CD14-positive monocyte (primary cell): ENCODE results near the gene PPIL4. TPM values are rescaled to one million over a fixed set of nuclear protein-coding genes. Genes with fewer than 3 reads are reported as not detected.

Source experiments
- DNase-seq, 3 donors: peaks; one replicate each; pipeline ENCODE4 v3.0.0-alpha.2; 2011 to 2022
- H2AFZ ChIP-seq: 2 replicates; pipeline ENCODE4 v1.6.0; 2012; ENCODE audit warnings: mild to moderate bottlenecking, low read depth, low read length, inconsistent platforms; ENCODE audit not compliant: insufficient read depth, poor library complexity, severe bottlenecking
- H3K27ac ChIP-seq, 2 donors: 1 replicate in 1 of 2; 2 replicates in 1 of 2; pipeline ENCODE4 v1.5.1; 2012 to 2013; ENCODE audit warnings: low read length in 2 of 2, control low read depth in 1 of 2, inconsistent platforms in 1 of 2, low read depth in 1 of 2, mild to moderate bottlenecking in 1 of 2
- H3K27me3 ChIP-seq, 2 donors: one replicate each; pipeline versions ENCODE4 v1.6.0 to v1.6.1; 2011 to 2013; ENCODE audit warnings: low read length in 2 of 2; ENCODE audit not compliant: control insufficient read depth in 2 of 2, insufficient read depth in 2 of 2
- H3K36me3 ChIP-seq, 2 donors: replicated peaks in 1 of 2; 1 replicate in 1 of 2; 2 replicates in 1 of 2; pipeline versions ENCODE4 v1.5.1 to v1.6.1; 2012 to 2013; ENCODE audit warnings: low read length in 2 of 2, control low read depth in 1 of 2, inconsistent platforms in 1 of 2, mild to moderate bottlenecking in 1 of 2; ENCODE audit not compliant: insufficient read depth in 2 of 2, control insufficient read depth in 1 of 2
- H3K4me1 ChIP-seq, 2 donors: 1 replicate in 1 of 2; 2 replicates in 1 of 2; pipeline versions ENCODE4 v1.5.1 to v1.6.1; 2012 to 2013; ENCODE audit warnings: low read length in 2 of 2, control low read depth in 1 of 2, inconsistent platforms in 1 of 2, mild to moderate bottlenecking in 1 of 2, moderate library complexity in 1 of 2; ENCODE audit not compliant: insufficient read depth in 2 of 2, control insufficient read depth in 1 of 2
- H3K4me2 ChIP-seq: replicated peaks from 2 replicates; pipeline ENCODE3; 2012; ENCODE audit warnings: low read length, moderate library complexity, mild to moderate bottlenecking; ENCODE audit not compliant: poor library complexity, severe bottlenecking; ENCODE audit errors: extremely low read depth
- H3K4me3 ChIP-seq, 3 experiments: fragments of 200-600 bp in 1 of 3; sonication (generic) in 1 of 3; replicated peaks in 1 of 3; 1 replicate in 2 of 3; 2 replicates in 1 of 3; pipeline ENCODE4 v1.5.1; 2011 to 2013; ENCODE audit warnings: low read length in 3 of 3, mild to moderate bottlenecking in 3 of 3, control low read depth in 2 of 3, low read depth in 2 of 3, inconsistent platforms in 1 of 3, moderate library complexity in 1 of 3
- H3K79me2 ChIP-seq: 2 replicates; pipeline ENCODE4 v1.6.0; 2012; ENCODE audit warnings: mild to moderate bottlenecking, control low read depth, inconsistent platforms, low read length, moderate library complexity; ENCODE audit not compliant: insufficient read depth
- H3K9ac ChIP-seq: 2 replicates; pipeline ENCODE4 v1.6.0; 2017; ENCODE audit warnings: low read length, mild to moderate bottlenecking; ENCODE audit not compliant: insufficient read depth, poor library complexity, severe bottlenecking
- H3K9me3 ChIP-seq, 2 donors: replicated peaks in 1 of 2; 1 replicate in 1 of 2; 2 replicates in 1 of 2; pipeline versions ENCODE4 v1.5.1 to v1.6.1; 2012 to 2013; ENCODE audit warnings: low read length in 2 of 2, control low read depth in 1 of 2; ENCODE audit not compliant: control insufficient read depth in 1 of 2, insufficient read depth in 1 of 2
- H4K20me1 ChIP-seq: 2 replicates; pipeline ENCODE4 v1.6.0; 2012; ENCODE audit warnings: mild to moderate bottlenecking, low read length, control low read depth, moderate library complexity; ENCODE audit not compliant: insufficient read depth
- H3K27ac Mint-ChIP-seq, 7 donors: one replicate each; pipeline ENCODE4 v1.8.0; 2020; ENCODE audit warnings: mild to moderate bottlenecking in 7 of 7, mixed read lengths in 7 of 7, moderate library complexity in 6 of 7, inconsistent platforms in 2 of 7
- H3K27me3 Mint-ChIP-seq, 3 donors: one replicate each; pipeline ENCODE4 v1.8.0; 2021 to 2022; ENCODE audit warnings: low read depth in 3 of 3, mild to moderate bottlenecking in 3 of 3, mixed read lengths in 3 of 3, moderate library complexity in 3 of 3, inconsistent platforms in 1 of 3
- H3K36me3 Mint-ChIP-seq, 2 donors: one replicate each; pipeline ENCODE4 v1.8.0; 2020; ENCODE audit warnings: mixed read lengths in 2 of 2, inconsistent platforms in 1 of 2, mild to moderate bottlenecking in 1 of 2
- H3K4me1 Mint-ChIP-seq: one replicate; pipeline ENCODE4 v1.8.0; 2020; ENCODE audit warnings: mild to moderate bottlenecking, mixed read lengths
- H3K4me3 Mint-ChIP-seq, 2 donors: one replicate each; pipeline ENCODE4 v1.8.0; 2020; ENCODE audit warnings: mild to moderate bottlenecking in 2 of 2, mixed read lengths in 2 of 2, moderate library complexity in 1 of 2
- H3K9me3 Mint-ChIP-seq, 7 donors: one replicate each; pipeline ENCODE4 v1.8.0; 2020 to 2022; ENCODE audit warnings: mixed read lengths in 7 of 7, mild to moderate bottlenecking in 6 of 7, moderate library complexity in 6 of 7, inconsistent platforms in 2 of 7
- CTCF ChIP-seq: fragments of 200-600 bp; IDR thresholded peaks from one replicate; pipeline ENCODE4 v1.8.0; 2022; ENCODE audit warnings: antibody characterized with exemption, mild to moderate bottlenecking
- WGBS: methylation state at CpG from one replicate; pipeline ENCODE4 v1.1.5; 2013; ENCODE audit warnings: missing lambda C conversion rate; ENCODE audit not compliant: insufficient coverage; 5-methylcytosine and 5-hydroxymethylcytosine counted together
- intact Hi-C, 2 donors: fragments of 100-400 bp; cut with micrococcal nuclease; formaldehyde crosslinking; loops; one replicate each; pipeline versions ENCODE4 v1.15.0 to v1.15.1; 2023
- polyA plus RNA-seq, 3 donors: library from polyadenylated mRNA; depleted of rRNA in 1 of 3; unstranded in 2 of 3; stranded (reverse) in 1 of 3; fragments of 300-500 nt in 2 of 3; fragments of >200 nt in 1 of 3; fragmentation: Illumina TruSeq in 2 of 3; gene quantifications; 1 replicate in 2 of 3; 2 replicates in 1 of 3; pipeline ENCODE4 v1.2.3, GENCODE V29; 2012 to 2021

The PPIL4 gene
- polyA plus RNA-seq, 3 donors: 3.5 to 9.2 (median 4.4) TPM

- Histone ChIP-seq H3K79me2 (peaks cover 39% of the 10 kb centered on the region), H2AFZ (peak within 1 kb of the TSS; percentile 98), H3K9ac (peak within 1 kb of the TSS; percentile 91), H3K9me3 (no peaks in the 10 kb centered on the region), H3K4me3 (peak within 1 kb of the TSS; percentile 78 to 99 (median 84)), H3K4me2 (peak within 1 kb of the TSS; percentile 84), H3K4me1 (peaks cover 19 to 24% of the 10 kb centered on the region in 2 donors), H3K36me3 (no peaks in the 10 kb centered on the region), H3K27me3 (peaks cover 2 to 17% of the 10 kb centered on the region in 2 donors), H3K27ac (peak within 1 kb of the TSS; percentile 82 to 86), H4K20me1 (peaks cover 3% of the 10 kb centered on the region)
- WGBS: under 1% methylated on average over 28 of the region's 59 CpGs
- peaks cover 17% of the 10 kb centered on the region for H3K4me1 Mint-ChIP-seq
- H3K9me3 Mint-ChIP-seq: no peaks in the 10 kb centered on the region
- no peaks in the 10 kb centered on the region for H3K36me3 Mint-ChIP-seq
- peak within 1 kb of the TSS; percentile 78 to 88 (median 82) for H3K27ac Mint-ChIP-seq
- peak within 1 kb of the TSS; percentile 93 to 95 for H3K4me3 Mint-ChIP-seq
- peak; percentile 88 to 95 (median 88) for DNase-seq
- peak; percentile 58 for TF ChIP-seq CTCF
- peaks cover 8 to 19% (median 11%) of the 10 kb centered on the region in 3 donors for H3K27me3 Mint-ChIP-seq
- intact Hi-C loops: loop anchor here in 1 of 2 donors (10.0 kb wide), 1 partner anchor 159 kb away; no protein-coding TSS in a partner anchor
Observed at GRCh38 chr6:149565527-149566409, 19.9 kb upstream of the PPIL4 start, which contains the start of gene GINM1. Gene GINM1, plus strand, starts transcription at chr6:149566375. Its CDS starts 40 bp downstream, at chr6:149566415.

- no peaks in the 10 kb centered on the region for H3K36me3 Mint-ChIP-seq
- Histone ChIP-seq H3K4me1 (peaks cover 19 to 24% of the 10 kb centered on the region in 2 donors), H3K4me3 (no peak overlapping the region), H3K27ac (no peak overlapping the region), H2AFZ (no peak overlapping the region), H3K4me2 (no peak overlapping the region), H3K9ac (no peak overlapping the region), H4K20me1 (peaks cover 3% of the 10 kb centered on the region), H3K36me3 (no peaks in the 10 kb centered on the region), H3K27me3 (peaks cover 8 to 19% of the 10 kb centered on the region in 2 donors), H3K9me3 (no peaks in the 10 kb centered on the region), H3K79me2 (peaks cover 27% of the 10 kb centered on the region)
- peaks cover 12 to 33% (median 17%) of the 10 kb centered on the region in 3 donors for H3K27me3 Mint-ChIP-seq
- H3K9me3 Mint-ChIP-seq: no peaks in the 10 kb centered on the region
- TF ChIP-seq CTCF: no peak
- DNase-seq: no peak
- H3K4me3 Mint-ChIP-seq: no peak overlapping the region
- peaks cover 17% of the 10 kb centered on the region for H3K4me1 Mint-ChIP-seq
- intact Hi-C loops: loop anchor here in 1 of 2 donors (10.0 kb wide), 1 partner anchor 161 kb away; no protein-coding TSS in a partner anchor
- no peak overlapping the region for H3K27ac Mint-ChIP-seq
- 80% methylated on average over 1 of the region's 3 CpGs for WGBS
Observed at GRCh38 chr6:149563928-149564325, 18.1 kb upstream of the PPIL4 start.
